HG03342 (cell line): ENCODE results near the gene ASB2.
A peak's percentile ranks its signal among the peaks of the same experiment; 100 is the strongest.

Experiments
- ATAC-seq: cut with Tn5 transposase; IDR thresholded peaks from one replicate; pipeline ENCODE4 v1.9.1; 2021; ENCODE audit warnings: mild to moderate bottlenecking, moderate library complexity; ENCODE audit not compliant: unreplicated experiment

Gene ASB2

GRCh38 chr14:93951635-93952540 is 24.5 kb downstream of the ASB2 start:
- no peak for ATAC-seq

- no peak for ATAC-seq
Measured at GRCh38 chr14:93950948-93951634, 25.3 kb downstream of the ASB2 start.

GRCh38 chr14:93949511-93950075 is 26.8 kb downstream of the ASB2 start:
- ATAC-seq = no peak

GRCh38 chr14:93947282-93947681 is 29.1 kb downstream of the ASB2 start:
- ATAC-seq = no peak

- ATAC-seq = no peak
Measured at GRCh38 chr14:93946541-93947090, 29.8 kb downstream of the ASB2 start.

GRCh38 chr14:93946104-93946503 is 30.3 kb downstream of the ASB2 start:
- ATAC-seq = no peak

GRCh38 chr14:93945070-93945399 is 31.3 kb downstream of the ASB2 start:
- ATAC-seq = no peak

- no peak for ATAC-seq
Measured at GRCh38 chr14:93944348-93945069, 31.9 kb downstream of the ASB2 start.

- no peak for ATAC-seq
Measured at GRCh38 chr14:93943930-93944329, 32.4 kb downstream of the ASB2 start.

GRCh38 chr14:93943052-93943451 is 33.3 kb downstream of the ASB2 start:
- no peak for ATAC-seq

- no peak for ATAC-seq
Measured at GRCh38 chr14:93941293-93941910, 35.0 kb downstream of the ASB2 start.

- ATAC-seq = no peak
Measured at GRCh38 chr14:93940437-93940836, 35.9 kb downstream of the ASB2 start.

GRCh38 chr14:93939304-93940229 is 36.8 kb downstream of the ASB2 start:
- peak; percentile 86 for ATAC-seq

GRCh38 chr14:93938751-93939303 is 37.5 kb downstream of the ASB2 start:
- no peak for ATAC-seq

- ATAC-seq = no peak
Measured at GRCh38 chr14:93937519-93937918, 38.9 kb downstream of the ASB2 start.

GRCh38 chr14:93936926-93937325 is 39.4 kb downstream of the ASB2 start:
- ATAC-seq = no peak

GRCh38 chr14:93936245-93936644 is 40.1 kb downstream of the ASB2 start:
- ATAC-seq = no peak

- ATAC-seq = no peak
Measured at GRCh38 chr14:93935213-93935612, 41.2 kb downstream of the ASB2 start.

GRCh38 chr14:93932642-93933041 is 43.7 kb downstream of the ASB2 start:
- no peak for ATAC-seq
